Measurements from ENCODE around the gene ADAMTS9. TPM values are rescaled to one million over a fixed set of nuclear protein-coding genes. Genes with fewer than 3 reads are reported as not detected.

Gene ADAMTS9
- total RNA-seq, 4 donors from 2014 or later = 136 to 1,116 (median 230) TPM

GRCh38 chr3:64599651-64600050 is 88.1 kb downstream of the ADAMTS9 start:
- no peak for TF ChIP-seq CTCF (IDR thresholded peaks at IDR 0.05)
- DNase-seq (ENCODE audit: low spot score) = no peak

GRCh38 chr3:64595253-64595694 is 92.5 kb downstream of the ADAMTS9 start:
- DNase-seq (ENCODE audit: low spot score) = no peak
- ATAC-seq (ENCODE audit: low FRiP score) = peak; percentile 67
- TF ChIP-seq CTCF (IDR thresholded peaks at IDR 0.05) = no peak

More at GRCh38 chr3:64599651-64600050, 88.1 kb downstream of the ADAMTS9 start:
- no peak for ATAC-seq (ENCODE audit: low FRiP score)

GRCh38 chr3:64594134-64594533 is 93.7 kb downstream of the ADAMTS9 start:
- no peak for ATAC-seq (ENCODE audit: low FRiP score)
- no peak for DNase-seq (ENCODE audit: low spot score)
- no peak for TF ChIP-seq CTCF (IDR thresholded peaks at IDR 0.05)

GRCh38 chr3:64593350-64593749 is 94.5 kb downstream of the ADAMTS9 start:
- DNase-seq (ENCODE audit: low spot score) = no peak
- ATAC-seq (ENCODE audit: low FRiP score) = no peak
- TF ChIP-seq CTCF (IDR thresholded peaks at IDR 0.05) = no peak

GRCh38 chr3:64591615-64592014 is 96.2 kb downstream of the ADAMTS9 start:
- TF ChIP-seq CTCF (IDR thresholded peaks at IDR 0.05) = no peak
- ATAC-seq (ENCODE audit: low FRiP score) = no peak
- DNase-seq (ENCODE audit: low spot score) = no peak

- no peak for TF ChIP-seq CTCF (IDR thresholded peaks at IDR 0.05)
- ATAC-seq (ENCODE audit: low FRiP score) = no peak
- no peak for DNase-seq (ENCODE audit: low spot score)
These were observed 99.4 kb downstream of the ADAMTS9 start for GRCh38 chr3:64588380-64588779.

- no peak for TF ChIP-seq CTCF (IDR thresholded peaks at IDR 0.05)
- DNase-seq (ENCODE audit: low spot score) (no peak), ATAC-seq (ENCODE audit: low FRiP score) (no peak)
These were observed 100.8 kb downstream of the ADAMTS9 start for GRCh38 chr3:64586952-64587351.
